Measurements from ENCODE around the gene RNF214.

DNA sequence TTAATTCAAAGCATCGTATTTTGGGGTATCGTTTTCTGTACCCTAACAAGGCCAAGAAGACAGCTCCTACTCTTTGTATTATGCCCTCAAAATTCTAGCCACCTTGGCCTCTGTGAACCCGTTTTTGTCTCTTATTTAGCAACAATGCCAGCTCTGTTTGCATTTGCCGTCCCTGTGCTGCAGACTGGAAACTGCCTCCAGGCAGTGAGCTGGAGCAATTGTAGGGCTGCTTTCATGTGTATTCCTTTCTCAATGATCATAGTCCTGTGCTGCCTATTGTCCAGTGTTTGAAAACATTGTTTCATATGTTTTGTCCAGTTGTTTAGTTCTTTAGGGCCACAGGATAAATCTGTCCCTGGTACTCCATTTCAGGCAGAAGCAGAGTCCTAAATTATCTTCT, 38.7 kb downstream of the RNF214 start:
- TF ChIP-seq ZNF552 (CRISPR knock-in tag; IDR thresholded peaks at IDR 0.05; ENCODE audit: borderline replicate concordance) (no peak), HCFC1 (IDR thresholded peaks at IDR 0.05; ENCODE audit: low read depth, low read length) (no peak), ZNF569 (CRISPR knock-in tag; IDR thresholded peaks at IDR 0.05; ENCODE audit: borderline replicate concordance) (no peak), TCF7 (IDR thresholded peaks at IDR 0.05; ENCODE audit: low read depth) (0 out of 2 replicates have a peak, but pooled peaks have one; percentile 9), HNF4A (CRISPR knock-in tag; IDR thresholded peaks at IDR 0.05) (peak; percentile 27; the same call in 1 of the 2 replicates), EP300 (IDR thresholded peaks at IDR 0.05; ENCODE audit: low read depth in 2 of 2, low read length in 2 of 2) (no peak), EP300 (CRISPR knock-in tag; IDR thresholded peaks at IDR 0.05; ENCODE audit: borderline replicate concordance) (no peak), ZNF12 (CRISPR knock-in tag; IDR thresholded peaks at IDR 0.05) (no peak), GABPA (IDR thresholded peaks at IDR 0.05; ENCODE audit: low read depth, low read length) (no peak), GABPA (CRISPR knock-in tag; IDR thresholded peaks at IDR 0.05; ENCODE audit: low read depth) (no peak)
- TF ChIP-seq, protein P1, sequence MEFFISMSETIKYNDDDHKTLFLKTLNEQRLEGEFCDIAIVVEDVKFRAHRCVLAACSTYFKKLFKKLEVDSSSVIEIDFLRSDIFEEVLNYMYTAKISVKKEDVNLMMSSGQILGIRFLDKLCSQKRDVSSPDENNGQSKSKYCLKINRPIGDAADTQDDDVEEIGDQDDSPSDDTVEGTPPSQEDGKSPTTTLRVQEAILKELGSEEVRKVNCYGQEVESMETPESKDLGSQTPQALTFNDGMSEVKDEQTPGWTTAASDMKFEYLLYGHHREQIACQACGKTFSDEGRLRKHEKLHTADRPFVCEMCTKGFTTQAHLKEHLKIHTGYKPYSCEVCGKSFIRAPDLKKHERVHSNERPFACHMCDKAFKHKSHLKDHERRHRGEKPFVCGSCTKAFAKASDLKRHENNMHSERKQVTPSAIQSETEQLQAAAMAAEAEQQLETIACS (CRISPR knock-in tag; IDR thresholded peaks at IDR 0.05), result no peak
- TF ChIP-seq, protein P2, sequence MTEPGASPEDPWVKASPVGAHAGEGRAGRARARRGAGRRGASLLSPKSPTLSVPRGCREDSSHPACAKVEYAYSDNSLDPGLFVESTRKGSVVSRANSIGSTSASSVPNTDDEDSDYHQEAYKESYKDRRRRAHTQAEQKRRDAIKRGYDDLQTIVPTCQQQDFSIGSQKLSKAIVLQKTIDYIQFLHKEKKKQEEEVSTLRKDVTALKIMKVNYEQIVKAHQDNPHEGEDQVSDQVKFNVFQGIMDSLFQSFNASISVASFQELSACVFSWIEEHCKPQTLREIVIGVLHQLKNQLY (CRISPR knock-in tag; IDR thresholded peaks at IDR 0.05), result no peak
- TF ChIP-seq, protein P3, sequence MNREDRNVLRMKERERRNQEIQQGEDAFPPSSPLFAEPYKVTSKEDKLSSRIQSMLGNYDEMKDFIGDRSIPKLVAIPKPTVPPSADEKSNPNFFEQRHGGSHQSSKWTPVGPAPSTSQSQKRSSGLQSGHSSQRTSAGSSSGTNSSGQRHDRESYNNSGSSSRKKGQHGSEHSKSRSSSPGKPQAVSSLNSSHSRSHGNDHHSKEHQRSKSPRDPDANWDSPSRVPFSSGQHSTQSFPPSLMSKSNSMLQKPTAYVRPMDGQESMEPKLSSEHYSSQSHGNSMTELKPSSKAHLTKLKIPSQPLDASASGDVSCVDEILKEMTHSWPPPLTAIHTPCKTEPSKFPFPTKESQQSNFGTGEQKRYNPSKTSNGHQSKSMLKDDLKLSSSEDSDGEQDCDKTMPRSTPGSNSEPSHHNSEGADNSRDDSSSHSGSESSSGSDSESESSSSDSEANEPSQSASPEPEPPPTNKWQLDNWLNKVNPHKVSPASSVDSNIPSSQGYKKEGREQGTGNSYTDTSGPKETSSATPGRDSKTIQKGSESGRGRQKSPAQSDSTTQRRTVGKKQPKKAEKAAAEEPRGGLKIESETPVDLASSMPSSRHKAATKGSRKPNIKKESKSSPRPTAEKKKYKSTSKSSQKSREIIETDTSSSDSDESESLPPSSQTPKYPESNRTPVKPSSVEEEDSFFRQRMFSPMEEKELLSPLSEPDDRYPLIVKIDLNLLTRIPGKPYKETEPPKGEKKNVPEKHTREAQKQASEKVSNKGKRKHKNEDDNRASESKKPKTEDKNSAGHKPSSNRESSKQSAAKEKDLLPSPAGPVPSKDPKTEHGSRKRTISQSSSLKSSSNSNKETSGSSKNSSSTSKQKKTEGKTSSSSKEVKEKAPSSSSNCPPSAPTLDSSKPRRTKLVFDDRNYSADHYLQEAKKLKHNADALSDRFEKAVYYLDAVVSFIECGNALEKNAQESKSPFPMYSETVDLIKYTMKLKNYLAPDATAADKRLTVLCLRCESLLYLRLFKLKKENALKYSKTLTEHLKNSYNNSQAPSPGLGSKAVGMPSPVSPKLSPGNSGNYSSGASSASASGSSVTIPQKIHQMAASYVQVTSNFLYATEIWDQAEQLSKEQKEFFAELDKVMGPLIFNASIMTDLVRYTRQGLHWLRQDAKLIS (CRISPR knock-in tag; IDR thresholded peaks at IDR 0.05), result no peak
- TF ChIP-seq, protein P4, sequence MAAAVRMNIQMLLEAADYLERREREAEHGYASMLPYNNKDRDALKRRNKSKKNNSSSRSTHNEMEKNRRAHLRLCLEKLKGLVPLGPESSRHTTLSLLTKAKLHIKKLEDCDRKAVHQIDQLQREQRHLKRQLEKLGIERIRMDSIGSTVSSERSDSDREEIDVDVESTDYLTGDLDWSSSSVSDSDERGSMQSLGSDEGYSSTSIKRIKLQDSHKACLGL (CRISPR knock-in tag; IDR thresholded peaks at IDR 0.05), result no peak
- TF ChIP-seq, protein P5, sequence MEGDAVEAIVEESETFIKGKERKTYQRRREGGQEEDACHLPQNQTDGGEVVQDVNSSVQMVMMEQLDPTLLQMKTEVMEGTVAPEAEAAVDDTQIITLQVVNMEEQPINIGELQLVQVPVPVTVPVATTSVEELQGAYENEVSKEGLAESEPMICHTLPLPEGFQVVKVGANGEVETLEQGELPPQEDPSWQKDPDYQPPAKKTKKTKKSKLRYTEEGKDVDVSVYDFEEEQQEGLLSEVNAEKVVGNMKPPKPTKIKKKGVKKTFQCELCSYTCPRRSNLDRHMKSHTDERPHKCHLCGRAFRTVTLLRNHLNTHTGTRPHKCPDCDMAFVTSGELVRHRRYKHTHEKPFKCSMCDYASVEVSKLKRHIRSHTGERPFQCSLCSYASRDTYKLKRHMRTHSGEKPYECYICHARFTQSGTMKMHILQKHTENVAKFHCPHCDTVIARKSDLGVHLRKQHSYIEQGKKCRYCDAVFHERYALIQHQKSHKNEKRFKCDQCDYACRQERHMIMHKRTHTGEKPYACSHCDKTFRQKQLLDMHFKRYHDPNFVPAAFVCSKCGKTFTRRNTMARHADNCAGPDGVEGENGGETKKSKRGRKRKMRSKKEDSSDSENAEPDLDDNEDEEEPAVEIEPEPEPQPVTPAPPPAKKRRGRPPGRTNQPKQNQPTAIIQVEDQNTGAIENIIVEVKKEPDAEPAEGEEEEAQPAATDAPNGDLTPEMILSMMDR (CRISPR knock-in tag; IDR thresholded peaks at IDR 0.05), result no peak
- TF ChIP-seq, protein P6, sequence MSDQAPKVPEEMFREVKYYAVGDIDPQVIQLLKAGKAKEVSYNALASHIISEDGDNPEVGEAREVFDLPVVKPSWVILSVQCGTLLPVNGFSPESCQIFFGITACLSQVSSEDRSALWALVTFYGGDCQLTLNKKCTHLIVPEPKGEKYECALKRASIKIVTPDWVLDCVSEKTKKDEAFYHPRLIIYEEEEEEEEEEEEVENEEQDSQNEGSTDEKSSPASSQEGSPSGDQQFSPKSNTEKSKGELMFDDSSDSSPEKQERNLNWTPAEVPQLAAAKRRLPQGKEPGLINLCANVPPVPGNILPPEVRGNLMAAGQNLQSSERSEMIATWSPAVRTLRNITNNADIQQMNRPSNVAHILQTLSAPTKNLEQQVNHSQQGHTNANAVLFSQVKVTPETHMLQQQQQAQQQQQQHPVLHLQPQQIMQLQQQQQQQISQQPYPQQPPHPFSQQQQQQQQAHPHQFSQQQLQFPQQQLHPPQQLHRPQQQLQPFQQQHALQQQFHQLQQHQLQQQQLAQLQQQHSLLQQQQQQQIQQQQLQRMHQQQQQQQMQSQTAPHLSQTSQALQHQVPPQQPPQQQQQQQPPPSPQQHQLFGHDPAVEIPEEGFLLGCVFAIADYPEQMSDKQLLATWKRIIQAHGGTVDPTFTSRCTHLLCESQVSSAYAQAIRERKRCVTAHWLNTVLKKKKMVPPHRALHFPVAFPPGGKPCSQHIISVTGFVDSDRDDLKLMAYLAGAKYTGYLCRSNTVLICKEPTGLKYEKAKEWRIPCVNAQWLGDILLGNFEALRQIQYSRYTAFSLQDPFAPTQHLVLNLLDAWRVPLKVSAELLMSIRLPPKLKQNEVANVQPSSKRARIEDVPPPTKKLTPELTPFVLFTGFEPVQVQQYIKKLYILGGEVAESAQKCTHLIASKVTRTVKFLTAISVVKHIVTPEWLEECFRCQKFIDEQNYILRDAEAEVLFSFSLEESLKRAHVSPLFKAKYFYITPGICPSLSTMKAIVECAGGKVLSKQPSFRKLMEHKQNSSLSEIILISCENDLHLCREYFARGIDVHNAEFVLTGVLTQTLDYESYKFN (CRISPR knock-in tag; conservative IDR thresholded peaks at IDR 0.05), result no peak

Data from HepG2 (cell line).